GM12873 (cell line): ENCODE results near the gene CLDN22.

Source experiments
- TF ChIP-seq, protein P1 (sequence below): IDR thresholded peaks from 2 replicates; pipeline ENCODE4 v1.5.1; 2012; ENCODE audit warnings: low read depth, mild to moderate bottlenecking, moderate library complexity, low read length, control low read depth; ENCODE audit not compliant: insufficient read depth; ENCODE audit errors: missing control alignments

Gene CLDN22

DNA sequence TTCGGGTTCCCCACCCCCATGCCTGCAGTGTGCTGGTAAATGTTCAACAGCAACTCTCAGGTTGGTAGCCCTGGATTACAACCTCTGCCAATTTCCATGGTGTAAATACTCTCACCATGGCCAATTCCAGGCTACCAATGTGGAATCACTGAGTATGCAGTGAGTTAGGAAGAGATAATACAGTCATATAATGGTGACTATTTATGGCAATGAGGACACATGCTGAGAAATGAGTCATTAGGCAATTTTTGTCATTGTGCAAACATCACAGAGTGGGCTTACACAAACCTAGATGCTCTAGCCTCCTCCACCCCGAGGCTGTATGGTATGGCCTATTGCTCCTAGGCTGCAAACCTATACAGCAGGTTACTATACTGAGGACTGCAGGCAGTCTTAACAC lies 6.8 kb upstream of the CLDN22 start:
- TF ChIP-seq, protein P1, sequence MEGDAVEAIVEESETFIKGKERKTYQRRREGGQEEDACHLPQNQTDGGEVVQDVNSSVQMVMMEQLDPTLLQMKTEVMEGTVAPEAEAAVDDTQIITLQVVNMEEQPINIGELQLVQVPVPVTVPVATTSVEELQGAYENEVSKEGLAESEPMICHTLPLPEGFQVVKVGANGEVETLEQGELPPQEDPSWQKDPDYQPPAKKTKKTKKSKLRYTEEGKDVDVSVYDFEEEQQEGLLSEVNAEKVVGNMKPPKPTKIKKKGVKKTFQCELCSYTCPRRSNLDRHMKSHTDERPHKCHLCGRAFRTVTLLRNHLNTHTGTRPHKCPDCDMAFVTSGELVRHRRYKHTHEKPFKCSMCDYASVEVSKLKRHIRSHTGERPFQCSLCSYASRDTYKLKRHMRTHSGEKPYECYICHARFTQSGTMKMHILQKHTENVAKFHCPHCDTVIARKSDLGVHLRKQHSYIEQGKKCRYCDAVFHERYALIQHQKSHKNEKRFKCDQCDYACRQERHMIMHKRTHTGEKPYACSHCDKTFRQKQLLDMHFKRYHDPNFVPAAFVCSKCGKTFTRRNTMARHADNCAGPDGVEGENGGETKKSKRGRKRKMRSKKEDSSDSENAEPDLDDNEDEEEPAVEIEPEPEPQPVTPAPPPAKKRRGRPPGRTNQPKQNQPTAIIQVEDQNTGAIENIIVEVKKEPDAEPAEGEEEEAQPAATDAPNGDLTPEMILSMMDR: no peak

DNA sequence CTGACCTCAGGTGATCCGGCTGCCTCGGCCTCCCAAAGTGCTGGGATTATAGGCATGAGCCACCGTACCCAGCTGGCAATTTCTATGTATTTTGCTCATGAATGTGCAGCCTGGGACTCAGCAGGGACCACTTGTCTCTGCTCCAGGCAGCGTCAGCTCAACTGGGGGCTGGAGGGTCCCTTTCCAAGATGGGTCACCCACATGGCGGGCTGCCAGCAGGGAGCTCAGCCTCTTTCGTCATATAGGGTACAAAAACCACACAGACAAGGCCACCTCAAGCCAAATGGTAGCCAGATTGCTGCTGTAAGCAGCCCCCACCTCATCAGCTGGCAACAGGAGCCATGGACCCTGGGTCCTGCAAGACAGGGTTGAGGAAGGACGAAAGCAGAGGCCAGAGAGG lies 4.5 kb upstream of the CLDN22 start:
- TF ChIP-seq, protein P1: no peak

DNA sequence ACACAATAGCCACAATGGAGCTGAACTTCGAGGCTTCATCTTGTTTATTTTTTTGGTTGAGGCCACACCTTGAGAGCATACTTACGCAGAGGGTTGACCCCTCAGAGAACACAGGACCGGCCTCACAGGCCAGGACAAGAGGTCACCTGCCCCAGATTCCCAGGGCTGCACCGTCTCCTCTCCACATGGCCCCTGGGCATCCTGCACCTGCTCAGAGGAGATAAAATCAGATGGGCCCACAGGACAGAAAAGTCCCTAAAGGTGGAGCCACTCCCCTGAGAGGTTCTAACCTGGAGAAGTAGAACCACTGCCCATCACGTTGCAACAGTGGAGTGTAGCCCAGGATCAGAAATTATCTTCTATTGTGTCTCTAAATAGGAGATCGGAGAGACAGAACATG lies 3.2 kb upstream of the CLDN22 start:
- TF ChIP-seq, protein P1: no peak

GRCh38 chr4:183322326-183322725 lies 2.2 kb upstream of the CLDN22 start, which contains the start of gene CLDN24:
CLDN24 (minus strand) TSS chr4:183322426; CDS start chr4:183322426, 0 bp downstream.
- TF ChIP-seq, protein P1: no peak

- TF ChIP-seq, protein P1: no peak
Observed at GRCh38 chr4:183321516-183321915, 1.4 kb upstream of the CLDN22 start.

GRCh38 chr4:183321079-183321478 lies 1.0 kb upstream of the CLDN22 start:
- TF ChIP-seq, protein P1: no peak

DNA sequence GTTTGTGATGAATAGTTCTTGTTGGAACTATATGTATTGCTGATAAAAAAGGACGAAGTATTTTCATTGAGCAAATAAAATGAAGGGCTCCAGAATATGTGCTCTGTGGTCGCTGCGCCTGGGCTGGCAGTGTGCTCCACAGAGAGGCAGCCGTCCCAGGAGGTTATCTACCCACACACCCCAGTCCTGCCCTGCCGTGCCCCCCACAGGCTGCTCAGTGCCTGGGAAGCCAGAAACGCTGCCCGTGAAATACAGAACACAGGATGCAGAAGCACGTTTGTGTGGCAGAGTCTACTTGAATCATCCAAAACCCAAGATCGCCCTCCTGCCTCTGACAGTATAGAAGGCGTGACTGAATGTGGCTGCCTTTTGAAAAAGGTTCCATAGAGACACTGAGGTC lies 1.4 kb downstream of the CLDN22 start:
- TF ChIP-seq, protein P1: no peak

DNA sequence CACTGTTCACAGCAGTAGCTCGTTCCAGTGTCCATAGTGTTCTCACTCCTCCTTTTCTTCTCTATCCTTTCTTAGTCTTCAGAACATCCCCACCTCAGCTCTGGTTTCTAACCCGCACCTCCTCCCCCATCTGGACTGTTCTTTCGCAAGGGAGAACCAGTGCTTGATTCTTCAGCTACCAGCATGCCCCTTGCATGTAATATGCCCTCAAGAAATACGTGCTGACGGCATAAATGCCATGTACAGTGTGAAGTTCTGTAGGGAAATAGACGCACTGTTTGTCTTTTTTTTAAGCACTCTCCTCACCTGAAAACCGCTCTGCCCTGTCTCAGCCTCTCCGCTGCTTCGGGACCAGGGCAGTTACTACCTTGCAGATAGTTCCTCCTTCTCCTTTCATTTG lies 5.3 kb downstream of the CLDN22 start:
- TF ChIP-seq, protein P1: no peak
